RWPE2 (cell line): ENCODE data around the gene CHST9.

Experiments
- ATAC-seq: fragments of 200-7000 bp; cut with Tn5 transposase; 3 replicates; pipeline ENCODE4 v1.9.1; 2021; ENCODE audit warnings: low read depth
- DNase-seq: peaks from one replicate; pipeline ENCODE4 v3.0.0-alpha.2; 2020; ENCODE audit warnings: low spot score
- H3K27ac ChIP-seq: fragments of 450-650 bp; 2 replicates; pipeline ENCODE4 v1.5.1; 2017; ENCODE audit warnings: mild to moderate bottlenecking; ENCODE audit not compliant: poor library complexity, severe bottlenecking
- H3K27me3 ChIP-seq: fragments of 250-450 bp; sonication (Bioruptor Pico); 2 replicates; pipeline ENCODE4 v1.5.1; 2021; ENCODE audit warnings: mild to moderate bottlenecking, moderate library complexity; ENCODE audit not compliant: insufficient read depth, poor library complexity, severe bottlenecking
- H3K36me3 ChIP-seq: fragments of 250-450 bp; sonication (Bioruptor Pico); 2 replicates; pipeline ENCODE4 v1.5.1; 2020; ENCODE audit warnings: low read depth, mild to moderate bottlenecking, moderate library complexity
- H3K4me1 ChIP-seq: fragments of 250-450 bp; sonication (Bioruptor Pico); 2 replicates; pipeline ENCODE4 v1.5.1; 2021; ENCODE audit warnings: mild to moderate bottlenecking, moderate library complexity; ENCODE audit not compliant: insufficient read depth, poor library complexity, severe bottlenecking
- H3K4me3 ChIP-seq: fragments of 250-450 bp; sonication (Bioruptor Pico); 2 replicates; pipeline ENCODE4 v1.5.1; 2021; ENCODE audit warnings: mild to moderate bottlenecking, moderate library complexity; ENCODE audit not compliant: severe bottlenecking
- H3K9me3 ChIP-seq: fragments of 250-450 bp; sonication (Bioruptor Pico); 2 replicates; pipeline ENCODE4 v1.5.1; 2021; ENCODE audit warnings: mild to moderate bottlenecking, moderate library complexity; ENCODE audit not compliant: severe bottlenecking
- TF ChIP-seq, protein P1 (sequence below): fragments of 450-650 bp; IDR thresholded peaks from one replicate; pipeline ENCODE4 v1.5.1; 2017; ENCODE audit warnings: mild to moderate bottlenecking, moderate library complexity; ENCODE audit not compliant: poor library complexity, severe bottlenecking

Gene CHST9

DNA sequence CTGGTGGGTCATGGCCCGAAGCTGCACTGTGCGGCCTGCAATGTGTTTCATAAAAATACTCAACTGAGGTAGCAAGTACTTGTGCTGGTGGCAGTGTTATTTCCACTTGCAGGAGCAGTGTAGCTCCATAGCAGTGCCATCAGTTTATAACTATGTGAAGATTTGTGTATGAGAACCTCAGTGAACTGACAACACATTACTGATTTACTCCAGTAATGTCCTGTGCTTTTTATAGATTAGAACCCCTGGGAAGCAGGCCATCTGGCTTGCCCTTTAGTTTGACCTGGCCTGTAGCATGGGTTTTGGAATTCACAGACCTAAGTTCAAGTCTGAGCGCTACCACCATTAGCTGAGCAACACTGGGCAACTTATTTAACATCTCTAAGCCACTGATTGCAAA is 219.9 kb downstream of the CHST9 start:
- H3K9me3 ChIP-seq, result no peaks in the 10 kb centered on the region
- H3K27me3 ChIP-seq, result no peaks in the 10 kb centered on the region
- ATAC-seq (no peak), DNase-seq (no peak)
- no peak overlapping the region for H3K4me3 ChIP-seq
- no peaks in the 10 kb centered on the region for H3K36me3 ChIP-seq
- TF ChIP-seq, protein P1, sequence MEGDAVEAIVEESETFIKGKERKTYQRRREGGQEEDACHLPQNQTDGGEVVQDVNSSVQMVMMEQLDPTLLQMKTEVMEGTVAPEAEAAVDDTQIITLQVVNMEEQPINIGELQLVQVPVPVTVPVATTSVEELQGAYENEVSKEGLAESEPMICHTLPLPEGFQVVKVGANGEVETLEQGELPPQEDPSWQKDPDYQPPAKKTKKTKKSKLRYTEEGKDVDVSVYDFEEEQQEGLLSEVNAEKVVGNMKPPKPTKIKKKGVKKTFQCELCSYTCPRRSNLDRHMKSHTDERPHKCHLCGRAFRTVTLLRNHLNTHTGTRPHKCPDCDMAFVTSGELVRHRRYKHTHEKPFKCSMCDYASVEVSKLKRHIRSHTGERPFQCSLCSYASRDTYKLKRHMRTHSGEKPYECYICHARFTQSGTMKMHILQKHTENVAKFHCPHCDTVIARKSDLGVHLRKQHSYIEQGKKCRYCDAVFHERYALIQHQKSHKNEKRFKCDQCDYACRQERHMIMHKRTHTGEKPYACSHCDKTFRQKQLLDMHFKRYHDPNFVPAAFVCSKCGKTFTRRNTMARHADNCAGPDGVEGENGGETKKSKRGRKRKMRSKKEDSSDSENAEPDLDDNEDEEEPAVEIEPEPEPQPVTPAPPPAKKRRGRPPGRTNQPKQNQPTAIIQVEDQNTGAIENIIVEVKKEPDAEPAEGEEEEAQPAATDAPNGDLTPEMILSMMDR, result no peak
- H3K27ac ChIP-seq, result no peak overlapping the region
- no peaks in the 10 kb centered on the region for H3K4me1 ChIP-seq

DNA sequence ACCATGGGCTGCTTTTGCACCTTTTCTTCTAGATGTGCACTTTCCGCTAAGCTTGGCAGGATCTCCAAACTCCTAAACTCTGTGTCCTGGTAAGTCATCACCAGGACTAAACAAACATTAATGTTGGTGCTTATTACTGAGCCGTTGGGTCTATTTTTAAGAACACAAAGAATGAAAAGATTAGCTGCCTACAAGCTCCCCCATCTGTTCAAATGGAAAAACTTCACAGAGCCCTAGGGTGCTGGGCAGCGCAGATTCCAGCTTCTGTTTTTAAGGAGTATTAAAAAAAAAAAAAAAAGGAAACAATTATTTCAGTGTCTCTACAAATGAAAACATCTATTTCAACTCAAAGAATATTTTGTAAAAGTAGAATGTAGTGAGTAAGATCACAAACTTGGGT is 221.8 kb downstream of the CHST9 start:
- H3K36me3 ChIP-seq, result no peaks in the 10 kb centered on the region
- H3K4me1 ChIP-seq, result no peaks in the 10 kb centered on the region
- no peak for ATAC-seq
- no peaks in the 10 kb centered on the region for H3K27me3 ChIP-seq
- no peak overlapping the region for H3K27ac ChIP-seq
- no peak overlapping the region for H3K4me3 ChIP-seq
- TF ChIP-seq, protein P1, result peak; percentile 11
- DNase-seq, result no peak
- H3K9me3 ChIP-seq, result no peaks in the 10 kb centered on the region

DNA sequence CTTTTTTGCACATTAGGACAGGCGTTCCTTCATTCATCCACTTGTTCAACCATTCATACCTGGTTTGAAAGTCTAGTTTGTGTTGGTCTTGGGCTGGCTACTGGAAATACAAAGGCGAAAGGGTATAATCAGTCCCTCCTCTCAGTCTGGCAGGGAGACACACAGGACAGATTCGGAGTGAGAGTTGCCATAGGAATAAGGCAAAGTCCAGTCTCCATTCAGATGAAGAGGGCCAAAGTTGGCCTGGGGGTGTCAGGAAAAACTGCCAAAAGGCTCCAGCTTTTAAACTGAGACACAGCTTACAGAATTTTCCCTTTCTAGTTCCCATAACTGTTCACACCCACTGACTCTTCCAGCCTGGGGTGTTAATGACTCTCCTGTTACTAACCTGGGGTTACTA is 223.3 kb downstream of the CHST9 start:
- Histone ChIP-seq H3K9me3 (no peaks in the 10 kb centered on the region), H3K27ac (no peak overlapping the region), H3K4me1 (no peaks in the 10 kb centered on the region), H3K4me3 (no peak overlapping the region), H3K27me3 (no peaks in the 10 kb centered on the region), H3K36me3 (no peaks in the 10 kb centered on the region)
- TF ChIP-seq, protein P1, result no peak
- no peak for DNase-seq
- ATAC-seq, result no peak

DNA sequence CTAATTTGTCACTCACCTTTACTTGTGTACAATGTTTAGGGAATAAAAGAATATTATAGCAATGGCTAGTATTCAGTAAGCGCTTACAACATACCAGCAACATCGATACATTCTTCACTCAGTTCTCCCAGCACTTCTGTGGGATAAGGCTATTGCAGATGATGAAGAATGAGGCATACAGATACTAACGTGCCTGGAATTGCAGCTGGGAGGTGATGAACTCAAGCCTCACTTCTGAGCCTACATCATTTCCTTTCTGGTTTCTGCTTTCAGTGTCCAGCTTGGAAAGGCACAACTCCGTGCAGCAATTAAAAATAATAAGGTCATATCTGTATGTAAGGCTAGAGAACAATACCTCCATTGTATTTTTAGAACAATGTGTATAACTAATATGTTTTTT is 224.2 kb downstream of the CHST9 start:
- no peaks in the 10 kb centered on the region for H3K4me1 ChIP-seq
- H3K9me3 ChIP-seq, result no peaks in the 10 kb centered on the region
- H3K4me3 ChIP-seq, result no peak overlapping the region
- no peaks in the 10 kb centered on the region for H3K27me3 ChIP-seq
- DNase-seq, result no peak
- H3K27ac ChIP-seq, result no peak overlapping the region
- ATAC-seq, result 0 out of 3 replicates have a peak, but pooled peaks have one; percentile 33
- no peaks in the 10 kb centered on the region for H3K36me3 ChIP-seq
- TF ChIP-seq, protein P1, result no peak

DNA sequence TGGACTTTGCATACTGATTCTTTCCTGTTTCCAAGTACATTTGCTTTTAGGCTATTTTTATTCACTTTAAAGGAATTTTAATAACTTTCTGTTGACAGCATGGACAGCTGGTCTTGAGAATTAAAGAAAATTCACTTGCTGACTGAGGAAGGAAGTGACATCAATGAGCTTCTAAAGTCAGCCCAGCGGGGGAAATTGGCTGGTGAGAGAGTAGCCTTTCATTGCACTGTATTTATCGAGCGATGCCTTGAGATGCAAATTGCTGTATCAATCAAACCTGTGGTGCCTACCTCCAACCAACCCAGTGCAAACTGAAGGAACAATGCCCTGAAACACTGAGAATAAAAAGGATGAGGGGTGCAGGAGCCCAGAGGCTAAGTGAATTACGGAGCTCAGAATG is 228.2 kb downstream of the CHST9 start:
- Histone ChIP-seq H3K36me3 (no peaks in the 10 kb centered on the region), H3K4me1 (no peaks in the 10 kb centered on the region), H3K27me3 (no peaks in the 10 kb centered on the region), H3K9me3 (no peaks in the 10 kb centered on the region), H3K27ac (no peak overlapping the region), H3K4me3 (no peak overlapping the region)
- DNase-seq (no peak), ATAC-seq (no peak)
- TF ChIP-seq, protein P1, result no peak
